ENCODE measurements around the gene BIRC3. TPM values are rescaled to one million over a fixed set of nuclear protein-coding genes. Genes with fewer than 3 reads are reported as not detected.

Gene BIRC3
- polyA plus RNA-seq, 1 donor (not counting 4 experiments of a cell fraction or from before 2014, with no cell fraction given) = 2.1 TPM

- Histone ChIP-seq H3K4me2 (ENCODE audit: control insufficient read depth, extremely low read depth, insufficient read depth, low read depth, low read length) (no peak overlapping the region), H3K4me3 (ENCODE audit: control insufficient read depth in 2 of 3, extremely low read depth in 1 of 3, insufficient read depth in 2 of 3, low read depth in 1 of 3, low read length in 3 of 3) (no peak overlapping the region), H3K27me3 (ENCODE audit: control insufficient read depth, extremely low read depth, insufficient read depth, low read length) (no peaks in the 10 kb centered on the region), H3K4me1 (ENCODE audit: control insufficient read depth, extremely low read depth, insufficient read depth, low read length) (peaks cover 55% of the 10 kb centered on the region), H3K27ac (ENCODE audit: control insufficient read depth, insufficient read depth, low read length) (no peak overlapping the region), H2AFZ (ENCODE audit: control insufficient read depth, low read length) (no peak overlapping the region), H3K9ac (ENCODE audit: control insufficient read depth, extremely low read depth, insufficient read depth, low read length) (no peak overlapping the region), H4K20me1 (ENCODE audit: control insufficient read depth, extremely low read depth, insufficient read depth, low read length) (no peaks in the 10 kb centered on the region), H3K79me2 (ENCODE audit: control insufficient read depth, insufficient read depth, low read length) (no peaks in the 10 kb centered on the region), H3K9me3 (ENCODE audit: control insufficient read depth, low read depth, low read length) (no peaks in the 10 kb centered on the region), H3K9me1 (ENCODE audit: control insufficient read depth, extremely low read depth, insufficient read depth, low read length) (no peaks in the 10 kb centered on the region), H3K36me3 (ENCODE audit: control insufficient read depth in 2 of 2, extremely low read depth in 1 of 2, insufficient read depth in 2 of 2, low read length in 2 of 2) (no peaks in the 10 kb centered on the region)
- TF ChIP-seq EZH2 (IDR thresholded peaks at IDR 0.05; ENCODE audit: low read length) (no peak), CTCF (optimal IDR thresholded peaks at IDR 0.05 in 1 of 3, IDR thresholded peaks at IDR 0.05 in 1 of 3, conservative IDR thresholded peaks at IDR 0.05 in 1 of 3; ENCODE audit: extremely low read depth in 1 of 3, insufficient read depth in 2 of 3, low read length in 3 of 3) (no peak)
- DNase-seq (ENCODE audit: low read depth, low spot score) (no peak), FAIRE-seq (no peak)
- dilution Hi-C loops (cut with MboI; ENCODE audit: extremely low pct_ligation_motif_present, low sequenced_read_pairs) = no loop called here
Observed at GRCh38 chr11:102309621-102310541, 7.4 kb upstream of the BIRC3 start.

- Histone ChIP-seq H3K27ac (ENCODE audit: control insufficient read depth, insufficient read depth, low read length) (peak overlapping the region; percentile 89), H3K4me1 (ENCODE audit: control insufficient read depth, extremely low read depth, insufficient read depth, low read length) (peaks cover 40% of the 10 kb centered on the region), H3K79me2 (ENCODE audit: control insufficient read depth, insufficient read depth, low read length) (no peaks in the 10 kb centered on the region), H3K4me3 (ENCODE audit: control insufficient read depth in 2 of 3, extremely low read depth in 1 of 3, insufficient read depth in 2 of 3, low read depth in 1 of 3, low read length in 3 of 3) (peak overlapping the region in 2 of 3 experiments; percentile 70 to 73), H3K9ac (ENCODE audit: control insufficient read depth, extremely low read depth, insufficient read depth, low read length) (peak overlapping the region; percentile 83), H3K27me3 (ENCODE audit: control insufficient read depth, extremely low read depth, insufficient read depth, low read length) (no peaks in the 10 kb centered on the region), H4K20me1 (ENCODE audit: control insufficient read depth, extremely low read depth, insufficient read depth, low read length) (no peaks in the 10 kb centered on the region), H2AFZ (ENCODE audit: control insufficient read depth, low read length) (peak overlapping the region; percentile 88), H3K9me1 (ENCODE audit: control insufficient read depth, extremely low read depth, insufficient read depth, low read length) (no peaks in the 10 kb centered on the region), H3K4me2 (ENCODE audit: control insufficient read depth, extremely low read depth, insufficient read depth, low read depth, low read length) (peak overlapping the region; percentile 98), H3K9me3 (ENCODE audit: control insufficient read depth, low read depth, low read length) (no peaks in the 10 kb centered on the region), H3K36me3 (ENCODE audit: control insufficient read depth in 2 of 2, extremely low read depth in 1 of 2, insufficient read depth in 2 of 2, low read length in 2 of 2) (no peaks in the 10 kb centered on the region)
- FAIRE-seq (no peak), DNase-seq (ENCODE audit: low read depth, low spot score) (no peak)
- TF ChIP-seq CTCF (optimal IDR thresholded peaks at IDR 0.05 in 1 of 3, IDR thresholded peaks at IDR 0.05 in 1 of 3, conservative IDR thresholded peaks at IDR 0.05 in 1 of 3; ENCODE audit: extremely low read depth in 1 of 3, insufficient read depth in 2 of 3, low read length in 3 of 3) (no peak), EZH2 (IDR thresholded peaks at IDR 0.05; ENCODE audit: low read length) (no peak)
- dilution Hi-C loops (cut with MboI; ENCODE audit: extremely low pct_ligation_motif_present, low sequenced_read_pairs) = no loop called here
Observed at GRCh38 chr11:102312667-102313066, 4.6 kb upstream of the BIRC3 start.

Data from keratinocyte (primary cell).